ENCODE data around the gene PURA. TPM values are rescaled to one million over a fixed set of nuclear protein-coding genes. Genes with fewer than 3 reads are reported as not detected.

The PURA gene
- total RNA-seq (2022; extraction: Qiagen RNA extraction): 4.9 to 6.3 TPM (median 5.7 TPM) in 5 replicates

DNA sequence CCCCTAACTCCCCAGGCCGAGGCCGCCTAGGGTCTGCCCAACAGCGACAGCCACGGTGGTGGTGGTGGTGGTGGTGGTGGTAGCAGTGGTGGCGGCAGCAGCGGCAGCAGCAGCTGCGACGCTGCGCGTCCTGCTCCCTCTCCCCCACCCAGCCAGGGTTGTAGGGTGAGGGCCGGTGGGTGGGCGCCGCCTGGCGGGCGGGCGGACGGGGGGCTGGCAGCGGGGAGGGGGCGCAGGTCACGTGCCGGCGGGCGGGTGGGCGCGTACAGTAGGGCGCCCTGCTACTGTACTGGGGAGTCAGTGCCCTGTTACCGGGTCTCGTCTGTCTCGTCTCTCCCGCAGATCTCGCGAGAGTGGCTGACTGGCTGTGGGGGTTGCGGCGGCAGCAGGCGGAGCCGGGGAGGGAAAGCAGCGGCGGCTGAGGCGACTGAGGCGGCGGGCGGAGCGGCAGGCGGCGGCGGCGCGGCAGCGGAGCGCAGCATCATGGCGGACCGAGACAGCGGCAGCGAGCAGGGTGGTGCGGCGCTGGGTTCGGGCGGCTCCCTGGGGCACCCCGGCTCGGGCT is at the start of gene PURA:
PURA (plus strand) TSS at position 411 of the 565 bp plus-strand sequence; CDS start at position 484, 73 bp downstream.

DNA sequence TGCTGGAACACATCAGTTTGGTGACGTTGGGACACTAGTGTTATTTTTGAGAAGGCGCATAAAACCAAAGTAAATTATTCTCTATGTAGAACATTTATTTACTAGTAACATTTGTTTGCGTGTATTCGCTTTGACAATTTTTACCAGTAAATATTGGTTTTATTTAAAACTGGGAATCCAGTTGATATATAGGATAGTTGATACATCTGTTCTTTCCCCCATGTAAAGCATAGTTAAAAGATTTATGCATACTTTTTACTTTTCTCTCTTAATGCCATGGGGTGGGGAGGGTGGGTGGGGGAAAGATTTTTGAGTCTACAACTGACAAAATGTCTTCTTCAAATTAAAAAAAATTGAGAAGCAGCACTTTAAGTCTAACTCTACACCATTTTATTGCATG is 11.7 kb downstream of the PURA start, which contains the start of gene IGIP:
IGIP (plus strand) TSS at position 301 of the 400 bp plus-strand sequence. CDS start 2,540 bp downstream, outside the sequence.

DNA sequence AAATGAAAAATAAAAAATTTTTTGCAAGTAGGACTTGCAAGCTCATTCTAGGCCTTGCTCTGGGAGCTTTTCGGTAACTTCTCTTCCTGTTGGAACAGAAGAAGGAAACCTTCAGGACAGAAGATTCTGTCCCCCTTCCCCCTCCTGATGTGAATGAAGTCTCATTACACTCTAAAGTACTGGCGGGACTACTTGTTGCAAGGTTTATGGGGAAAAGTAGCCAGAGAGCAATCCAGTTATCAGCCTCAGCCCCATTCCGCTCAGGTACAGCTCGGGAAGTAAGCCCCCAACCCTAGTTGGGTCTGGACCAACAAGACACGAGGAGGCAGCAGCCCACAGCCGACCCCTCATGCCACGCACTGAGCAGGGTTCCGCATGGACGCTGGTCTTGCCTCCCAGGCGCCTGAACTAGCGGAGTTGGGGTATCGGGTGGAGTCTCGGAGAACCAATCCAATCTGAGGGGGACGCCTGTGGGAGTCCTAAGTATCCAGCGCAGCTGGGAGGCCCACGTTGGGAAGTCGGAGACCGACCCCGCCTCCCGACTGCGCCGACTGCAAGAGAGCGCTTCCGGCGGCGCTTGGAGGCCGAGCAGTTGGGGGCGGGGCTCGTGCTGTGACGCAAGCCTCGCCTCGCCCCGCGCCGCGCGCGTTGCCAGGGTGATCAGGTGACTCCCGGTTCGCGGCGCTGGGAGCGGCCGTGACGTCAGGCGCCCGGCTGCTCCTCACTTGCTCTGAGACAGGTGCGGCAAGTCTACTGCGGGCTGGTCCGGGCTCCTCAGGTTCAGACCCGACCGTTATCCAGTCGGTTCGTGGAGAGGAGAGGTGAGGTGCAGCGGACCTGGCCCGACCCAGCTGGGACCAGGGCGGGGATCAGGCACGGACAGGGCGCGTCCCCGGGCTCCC is 60.8 kb downstream of the PURA start, which contains the start of gene CYSTM1:
CYSTM1 (plus strand) TSS at position 724 of the 902 bp plus-strand sequence. CDS start 19,278 bp downstream, outside the sequence.

Other genes with a start within 250 kb of the PURA start
- gene NRG2, start 70.8 kb upstream of the PURA start, total RNA-seq (2022; extraction: Qiagen RNA extraction): 1.7 to 2.4 TPM (median 2.1 TPM) in 5 replicates
- gene IGIP, start 11.8 kb downstream of the PURA start, total RNA-seq (2022; extraction: Qiagen RNA extraction): 0.80 to 1.1 TPM (median 0.91 TPM) in 5 replicates
- 152 to 224 TPM (median 170 TPM) in 5 replicates for gene CYSTM1, start 61.1 kb downstream of the PURA start, total RNA-seq (2022; extraction: Qiagen RNA extraction)
- gene PFDN1, start 189.0 kb downstream of the PURA start, total RNA-seq (2022; extraction: Qiagen RNA extraction): 90.5 to 145 TPM (median 92.8 TPM) in 5 replicates
- 5.8 to 8.9 TPM (median 6.3 TPM) in 5 replicates for gene HBEGF, start 232.5 kb downstream of the PURA start, total RNA-seq (2022; extraction: Qiagen RNA extraction)
- 0.05 TPM in 1 of 5 replicates, not detected in the others for gene SLC4A9, start 246.1 kb downstream of the PURA start, total RNA-seq (2022; extraction: Qiagen RNA extraction)